Measurements from ENCODE around the gene ZNF785.
"Not testable (repeated sequence)": the region's sequence is repeated elsewhere in the genome, so short reads cannot be mapped to it uniquely, and the experiment has no call there.

GRCh38 chr16:30540916-30541464 is 44.5 kb downstream of the ZNF785 start:
- TF ChIP-seq CTCF, EP300 (IDR thresholded peaks at IDR 0.05): not testable (repeated sequence)

Measured in esophagus muscularis mucosa (tissue), 3 donors.